GM21447 (cell line): ENCODE measurements around the gene YPEL4.

Source experiments
- ATAC-seq: cut with Tn5 transposase; IDR thresholded peaks from one replicate; pipeline ENCODE4 v1.9.1; 2021; ENCODE audit not compliant: unreplicated experiment

The YPEL4 gene

DNA sequence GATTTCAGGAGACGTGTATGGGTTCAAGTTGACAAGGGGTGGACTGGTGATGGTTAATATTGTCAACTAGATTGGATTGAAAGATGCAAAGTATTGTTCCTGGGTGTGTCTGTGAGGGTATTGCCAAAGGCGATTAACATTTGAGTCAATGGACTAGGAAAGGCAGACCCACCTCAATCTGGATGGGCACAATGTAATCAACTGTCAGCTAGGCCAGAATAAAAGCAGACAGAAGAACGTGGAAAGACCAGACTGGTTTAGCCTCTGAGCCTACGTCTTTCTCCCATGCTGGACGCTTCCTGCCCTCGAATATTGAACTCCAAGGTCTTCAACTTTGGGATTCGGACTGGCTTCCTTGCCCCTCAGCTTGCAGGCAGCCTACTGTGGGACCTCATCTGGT lies 1.7 kb upstream of the YPEL4 start:
- ATAC-seq: no peak

DNA sequence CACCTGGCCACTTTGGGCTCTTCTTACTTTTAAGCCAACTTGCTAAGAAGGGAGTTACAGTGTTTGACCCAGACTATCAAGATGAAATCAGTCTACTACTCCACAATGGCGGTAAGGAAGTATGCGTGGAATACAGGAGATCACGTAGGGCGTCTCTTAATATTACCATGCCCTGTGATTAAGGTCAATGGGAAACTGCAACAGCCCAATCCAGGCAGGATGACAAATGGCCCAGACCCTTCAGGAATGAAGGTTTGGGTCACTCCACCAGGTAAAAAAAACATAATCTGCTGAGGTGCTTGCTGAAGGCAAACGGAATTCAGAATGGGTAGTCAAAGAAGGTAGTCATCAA lies 1.0 kb upstream of the YPEL4 start:
- no peak for ATAC-seq

DNA sequence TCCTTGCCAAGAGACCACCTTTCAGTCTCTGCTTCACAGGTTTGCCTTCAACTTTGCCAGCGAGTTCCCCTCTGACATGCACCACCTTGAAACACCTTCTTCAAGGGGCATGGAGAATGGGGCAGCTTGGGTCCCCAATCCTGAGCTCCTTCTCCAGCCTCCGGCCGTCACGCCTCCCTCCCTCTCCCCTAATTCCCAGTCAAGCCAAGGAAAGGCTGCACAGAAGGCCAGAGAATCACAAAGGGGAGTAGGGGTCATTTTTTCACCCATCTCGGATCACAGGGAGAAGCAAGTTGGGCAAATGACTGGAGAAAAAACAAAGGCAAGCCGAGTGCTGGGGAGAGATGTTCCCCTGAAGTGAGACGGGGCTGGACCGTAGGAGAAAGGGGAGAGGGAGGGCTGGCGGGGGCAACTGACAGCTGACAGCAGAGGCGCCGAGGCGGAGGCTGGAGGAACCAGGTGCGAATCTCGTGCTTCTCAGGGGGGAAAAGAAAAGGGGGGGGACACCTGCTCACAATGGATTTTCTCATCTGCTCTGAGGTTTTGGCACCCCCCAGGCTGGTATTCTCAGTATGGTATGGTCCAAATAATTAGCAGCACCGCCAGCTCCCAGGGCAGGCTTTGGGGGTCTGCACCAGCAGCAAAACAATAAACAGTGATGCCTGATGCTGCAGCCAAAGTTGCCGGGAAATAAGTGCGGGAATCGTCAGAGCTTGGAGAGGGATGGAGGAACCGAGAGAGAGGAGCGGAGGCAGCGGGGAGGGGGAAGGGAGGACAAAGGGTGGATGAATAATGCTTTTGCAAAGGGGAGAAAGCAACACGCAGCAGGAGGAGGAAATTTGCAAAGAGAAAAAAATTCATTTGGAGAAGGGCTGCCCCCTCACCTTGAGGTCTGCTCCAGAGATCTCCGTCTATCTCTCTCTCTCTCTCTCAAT lies 644 bp downstream of the YPEL4 start:
- no peak for ATAC-seq

DNA sequence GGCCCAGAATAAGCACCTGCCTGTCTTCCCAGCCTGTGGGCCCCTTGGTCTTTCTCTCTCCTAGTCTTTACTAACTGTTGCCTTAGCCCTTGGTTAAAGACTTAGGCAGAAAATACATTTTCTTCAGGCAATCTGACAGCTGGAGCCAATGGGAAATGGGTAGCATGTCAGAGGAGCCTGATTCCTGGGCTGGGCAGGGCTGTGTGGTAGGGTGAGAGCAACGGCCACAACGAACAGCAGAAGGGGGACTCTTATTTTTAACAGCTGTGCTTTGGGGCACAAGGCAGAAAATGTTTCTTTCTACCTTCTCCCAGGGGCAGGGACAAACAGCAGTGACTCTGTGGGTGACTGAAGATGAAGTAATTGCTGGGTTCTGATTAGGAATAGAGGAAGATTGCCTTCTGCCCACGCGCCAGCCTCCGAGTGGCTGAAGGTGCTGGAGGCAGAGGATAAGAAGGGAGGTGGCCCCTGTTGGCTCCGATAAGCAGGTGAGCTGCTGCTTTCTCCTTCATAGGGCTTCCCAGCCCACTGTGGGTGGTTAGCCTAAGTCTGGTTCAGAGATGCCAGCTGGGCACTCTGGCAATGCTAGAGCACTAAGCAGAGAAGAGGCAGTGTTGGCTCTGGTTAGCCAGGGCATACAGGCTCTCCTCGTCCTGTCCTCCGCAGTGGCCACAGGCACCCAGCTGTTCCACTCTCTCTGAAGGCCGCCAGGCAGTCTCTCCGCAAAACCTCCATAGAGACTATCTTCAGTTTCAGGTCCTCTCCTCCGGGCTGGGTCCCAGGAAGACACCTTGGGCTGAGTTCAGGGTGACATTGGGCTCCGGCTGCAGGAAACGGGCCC lies 1.5 kb downstream of the YPEL4 start:
- ATAC-seq: peak; percentile 28

DNA sequence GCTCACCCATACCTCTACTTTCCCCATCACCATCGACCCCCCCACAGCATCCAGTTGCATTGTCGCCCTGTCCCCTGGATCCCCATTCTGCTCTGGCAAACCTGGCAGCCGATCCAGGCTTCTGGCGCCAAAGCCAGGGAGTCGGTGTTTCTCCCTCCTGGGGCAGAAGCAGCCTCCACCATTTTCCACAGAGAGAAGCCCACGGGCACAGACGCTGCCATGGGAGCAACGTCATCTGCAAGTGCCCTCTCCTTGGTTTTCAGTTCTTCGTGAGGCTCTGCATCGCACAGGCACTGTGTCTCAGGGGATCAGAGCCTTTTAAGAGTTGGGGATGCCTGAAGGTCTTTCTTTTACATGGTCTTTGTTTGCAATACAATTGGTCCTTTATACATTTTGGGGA lies 2.3 kb downstream of the YPEL4 start:
- ATAC-seq: no peak

DNA sequence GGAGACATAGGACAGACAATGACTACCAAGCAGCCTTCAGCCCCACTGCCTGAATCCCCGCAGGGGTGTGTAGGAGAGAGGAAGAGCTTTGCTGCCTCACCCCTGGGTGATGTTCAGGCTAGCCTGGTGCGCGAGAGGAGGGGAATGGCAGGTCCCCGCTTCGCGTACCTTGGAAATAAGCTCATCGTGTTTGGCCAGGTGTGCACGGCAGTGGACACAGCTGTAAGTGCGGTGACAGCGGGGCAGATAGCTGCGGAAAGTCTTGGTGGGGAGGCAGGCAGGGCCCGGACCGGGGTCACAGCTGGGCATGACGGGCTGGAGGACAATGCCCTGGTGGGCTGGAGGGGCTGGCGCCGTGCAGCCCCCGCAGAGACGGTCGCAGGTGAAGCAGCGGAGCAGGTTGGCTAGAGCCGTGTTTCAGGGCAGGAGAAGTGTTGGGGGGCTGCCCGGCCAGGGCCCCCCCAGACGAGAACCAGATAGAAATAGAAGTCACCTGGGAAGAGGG lies 2.9 kb downstream of the YPEL4 start:
- ATAC-seq: no peak

DNA sequence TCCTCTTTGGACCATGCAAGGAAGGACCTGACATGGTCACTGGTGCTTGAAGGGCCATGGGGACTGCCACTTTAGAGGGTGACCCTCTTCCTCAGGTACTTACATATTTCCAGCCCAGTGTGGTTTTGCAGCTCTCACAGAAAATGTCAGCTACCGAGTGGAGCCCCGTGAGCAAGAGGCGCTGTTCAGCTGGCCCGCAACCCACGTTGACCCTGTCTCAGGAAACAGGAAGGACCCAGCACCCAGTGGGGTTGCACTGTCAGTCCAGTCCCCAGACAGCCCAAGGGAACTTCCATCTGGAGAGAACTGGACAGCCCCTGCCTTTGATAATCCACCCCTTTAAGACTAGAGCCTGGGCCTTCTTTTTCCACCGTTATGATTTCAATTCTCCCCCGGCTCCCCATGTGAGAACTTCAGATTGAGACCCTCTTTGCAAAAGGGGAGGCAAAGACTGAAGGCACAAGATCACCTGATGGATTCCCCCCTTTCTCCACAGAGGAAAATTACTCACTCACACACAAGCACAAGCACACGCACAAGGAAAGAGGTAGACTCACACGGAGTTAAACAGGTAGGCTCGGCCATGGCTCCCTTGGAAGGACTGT lies 3.4 kb downstream of the YPEL4 start:
- ATAC-seq: peak; percentile 39

DNA sequence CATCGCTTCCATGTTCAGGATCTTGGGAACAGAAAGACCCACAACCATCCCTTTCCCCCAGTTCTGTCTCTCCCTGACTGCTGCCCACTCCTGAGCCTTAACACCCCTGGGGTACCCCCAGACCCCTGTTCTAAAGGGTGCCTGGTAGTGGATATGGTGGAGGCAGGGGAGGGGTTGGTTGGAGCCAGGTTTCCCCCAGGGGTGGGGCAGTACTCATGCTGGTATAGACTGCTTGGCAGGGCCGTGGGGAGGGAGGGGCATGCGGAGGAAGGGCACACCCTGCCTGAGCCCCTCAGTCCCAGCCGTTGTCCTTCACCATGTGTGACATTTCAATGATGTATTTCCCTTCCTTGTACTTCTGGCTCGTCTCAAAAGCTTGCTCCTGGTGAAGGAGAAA lies 4.0 kb downstream of the YPEL4 start:
- no peak for ATAC-seq

DNA sequence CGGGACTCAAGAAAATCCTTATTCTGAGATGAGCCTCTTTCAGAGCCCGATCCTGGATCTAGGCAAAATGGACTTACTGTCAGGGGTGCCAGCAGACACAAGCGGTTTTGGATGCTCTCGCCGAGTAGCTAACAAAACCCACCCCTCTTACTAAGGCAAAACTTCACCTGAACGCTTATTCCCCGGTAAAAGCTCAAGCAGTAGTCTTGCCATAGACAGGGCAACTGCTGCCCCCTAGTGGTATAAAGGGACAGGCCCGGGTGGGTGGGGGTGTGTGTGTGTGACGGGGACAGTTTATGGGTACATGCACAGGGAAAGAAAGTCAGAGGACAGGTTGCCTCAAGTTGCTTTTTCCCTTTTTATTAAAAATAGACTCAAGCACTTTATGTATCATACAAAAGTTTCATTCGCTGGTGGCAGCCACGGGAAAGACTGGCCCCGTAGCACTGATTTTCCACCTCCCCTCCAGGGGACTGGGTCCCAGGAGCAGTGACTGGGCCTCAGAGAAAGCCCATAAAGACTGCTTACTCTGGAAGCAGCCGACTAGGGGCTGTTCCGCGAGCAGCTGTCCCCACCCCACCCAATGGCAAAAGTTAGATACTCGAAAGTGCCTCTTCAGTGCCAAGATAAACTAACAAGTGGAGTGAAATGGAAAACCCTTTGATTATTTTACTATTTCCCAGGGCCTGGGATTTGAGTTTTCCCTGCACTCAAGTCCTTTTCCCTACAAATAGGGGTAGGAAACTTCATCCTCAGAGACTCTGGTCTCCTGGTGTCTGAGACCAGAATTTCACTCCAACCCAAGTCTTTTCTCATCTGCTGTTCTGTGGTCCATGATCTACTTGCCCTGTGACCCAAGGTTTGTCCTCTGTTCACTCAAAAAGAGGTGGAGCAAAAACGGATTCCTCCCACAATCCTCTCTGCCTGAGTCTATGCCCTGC lies 4.7 kb downstream of the YPEL4 start:
- ATAC-seq: peak; percentile 33

DNA sequence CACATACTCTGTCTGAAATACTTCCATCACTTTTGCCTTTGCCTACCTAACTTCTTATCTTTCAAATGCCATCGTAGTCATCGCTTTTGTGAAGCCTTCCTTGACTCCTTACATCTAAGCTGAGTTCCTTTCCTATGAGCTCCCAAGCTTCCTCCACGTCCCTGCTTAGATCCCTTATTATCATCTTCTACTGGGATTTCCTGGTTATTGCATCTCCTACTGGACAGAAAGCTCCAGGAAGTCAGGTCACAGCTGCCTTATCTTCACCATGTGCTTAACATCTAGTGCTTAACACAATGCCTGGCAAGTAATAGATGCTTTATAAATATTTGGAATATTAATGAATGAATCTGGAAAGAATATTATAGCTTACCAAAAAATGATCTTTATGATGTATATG lies 5.9 kb downstream of the YPEL4 start:
- ATAC-seq: no peak

DNA sequence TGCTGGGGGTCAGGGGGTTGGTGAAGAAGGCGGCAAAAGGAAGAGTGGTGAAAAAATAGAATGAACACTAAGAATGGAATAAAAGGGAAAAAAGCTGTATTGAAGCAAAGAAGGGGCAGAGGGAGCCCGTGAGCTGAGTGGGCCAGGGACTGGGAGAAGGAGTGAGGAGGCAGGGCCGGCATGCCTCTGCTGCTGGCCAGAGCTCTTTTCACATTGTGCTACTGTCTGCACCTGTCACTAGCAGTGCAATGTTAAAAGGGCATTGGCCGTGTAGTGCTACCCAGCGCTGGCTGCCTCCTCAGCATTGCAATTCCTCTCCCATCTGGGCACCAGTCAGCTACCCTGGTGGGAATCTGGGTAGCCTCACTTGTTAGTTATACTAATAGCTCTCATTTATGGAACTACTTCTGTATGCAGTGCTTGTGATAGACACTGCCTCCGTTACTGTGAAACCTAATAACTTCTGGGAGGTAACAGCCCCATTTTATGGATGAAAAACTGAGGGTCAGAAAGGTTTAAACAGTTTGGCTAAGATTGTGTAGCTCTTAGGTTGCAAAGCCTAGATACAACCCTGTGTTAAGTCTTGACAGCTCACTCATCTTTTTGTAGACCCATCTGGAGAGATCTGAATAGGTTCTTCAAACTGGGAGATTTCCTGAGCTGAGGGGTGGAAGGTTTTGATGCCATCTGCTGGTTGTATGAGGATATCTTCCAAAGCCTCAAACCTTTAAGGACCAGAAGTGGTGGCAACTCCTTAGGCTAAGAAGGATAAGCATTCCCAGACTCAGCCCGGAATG lies 8.5 kb downstream of the YPEL4 start:
- no peak for ATAC-seq

DNA sequence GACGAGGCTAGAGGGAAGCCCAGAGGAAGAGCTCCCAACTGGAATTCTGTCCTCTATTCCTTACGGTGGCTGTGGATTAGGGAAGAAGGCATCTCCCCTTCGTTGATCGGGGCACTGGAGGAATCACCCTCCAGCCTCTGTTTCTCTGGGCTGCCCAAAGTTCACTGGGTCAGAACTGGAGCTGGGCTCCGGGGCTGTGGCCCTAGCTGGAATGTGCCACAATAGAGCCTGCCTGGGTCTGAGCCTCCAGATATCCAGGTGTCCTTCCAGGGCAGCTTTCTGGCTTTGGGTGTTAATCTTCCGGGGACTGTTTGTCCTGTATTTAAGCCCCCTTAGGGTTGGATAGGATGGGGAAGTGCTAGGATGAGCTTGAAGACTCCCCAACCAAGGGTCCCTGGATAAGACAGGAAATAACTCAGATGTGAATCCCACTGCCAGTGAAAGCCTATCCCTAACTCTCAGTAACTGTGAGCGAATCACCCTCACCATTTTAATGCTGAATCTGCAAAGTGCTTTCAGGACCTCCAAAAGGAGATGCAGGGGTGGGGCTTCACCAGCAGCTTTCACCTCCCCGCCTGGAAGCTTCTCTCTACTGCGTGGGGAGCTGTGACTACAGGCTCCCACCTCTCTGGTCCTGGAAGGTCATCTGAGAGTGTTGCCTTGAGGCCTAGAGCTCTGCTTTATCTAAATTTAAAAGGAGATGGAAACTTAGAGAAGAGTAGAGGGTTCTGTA lies 9.5 kb downstream of the YPEL4 start:
- ATAC-seq: no peak

DNA sequence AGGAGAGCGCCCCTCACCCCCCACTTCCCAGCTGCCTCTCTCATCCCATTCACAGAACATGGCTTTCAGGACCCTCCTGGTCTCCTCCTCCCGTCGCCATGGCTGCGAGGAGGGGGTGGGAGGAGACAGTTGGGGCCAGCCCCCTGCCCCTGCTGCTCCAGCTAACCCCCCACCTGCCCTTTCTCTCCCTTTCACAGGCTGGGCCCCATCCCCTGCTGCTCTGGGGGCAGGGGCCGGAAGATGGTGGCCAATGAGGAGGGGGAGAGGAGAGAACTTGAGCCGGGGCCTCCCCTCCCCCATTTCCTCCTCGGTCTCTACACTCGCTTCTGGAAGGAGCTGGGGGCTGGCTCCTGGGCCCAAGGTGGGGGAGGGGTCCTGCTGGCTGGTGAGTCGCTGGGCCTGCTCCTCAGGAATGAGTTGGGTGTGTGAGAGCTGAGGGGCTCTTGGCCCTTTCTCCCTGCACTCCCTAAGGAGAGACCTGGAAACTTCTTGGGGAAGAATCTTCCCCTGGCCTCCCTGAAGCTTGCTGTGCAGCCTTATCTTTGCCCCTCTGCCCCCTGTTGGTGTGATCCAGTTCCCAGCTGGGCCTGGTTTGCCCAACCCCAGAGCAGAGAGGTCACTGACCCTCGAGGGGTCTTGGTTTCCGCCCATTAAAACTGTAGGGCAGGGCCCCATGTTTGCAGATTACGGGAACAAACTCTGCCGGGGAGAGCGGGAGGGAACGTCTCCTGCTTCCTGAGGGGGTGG lies 10.2 kb downstream of the YPEL4 start:
- no peak for ATAC-seq

DNA sequence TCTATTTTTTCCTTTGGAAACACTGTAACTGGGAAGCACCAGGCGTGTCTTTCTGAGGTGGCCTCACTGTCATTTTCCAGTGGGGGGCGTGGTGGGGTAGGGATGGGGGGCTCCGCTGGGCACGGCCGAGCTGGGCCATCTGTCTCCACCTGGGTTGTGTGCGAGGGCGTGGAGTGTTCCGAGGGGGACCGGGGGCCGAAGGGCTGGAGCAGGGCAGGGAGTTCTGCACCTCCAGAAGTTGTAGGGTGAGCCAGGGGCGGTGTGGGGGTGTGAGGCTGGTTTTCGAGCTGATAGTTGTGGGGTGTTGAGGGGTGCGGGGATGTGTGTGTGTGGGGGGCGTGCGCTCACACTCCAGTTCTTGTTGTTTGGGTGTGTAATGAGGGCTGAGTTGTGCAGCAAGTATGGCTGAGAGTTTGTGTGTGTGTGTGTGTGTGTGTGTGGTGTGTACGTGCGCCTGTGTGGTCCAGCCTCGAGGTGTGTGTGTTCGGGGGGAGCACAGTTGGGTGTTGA lies 10.8 kb downstream of the YPEL4 start:
- ATAC-seq: no peak

DNA sequence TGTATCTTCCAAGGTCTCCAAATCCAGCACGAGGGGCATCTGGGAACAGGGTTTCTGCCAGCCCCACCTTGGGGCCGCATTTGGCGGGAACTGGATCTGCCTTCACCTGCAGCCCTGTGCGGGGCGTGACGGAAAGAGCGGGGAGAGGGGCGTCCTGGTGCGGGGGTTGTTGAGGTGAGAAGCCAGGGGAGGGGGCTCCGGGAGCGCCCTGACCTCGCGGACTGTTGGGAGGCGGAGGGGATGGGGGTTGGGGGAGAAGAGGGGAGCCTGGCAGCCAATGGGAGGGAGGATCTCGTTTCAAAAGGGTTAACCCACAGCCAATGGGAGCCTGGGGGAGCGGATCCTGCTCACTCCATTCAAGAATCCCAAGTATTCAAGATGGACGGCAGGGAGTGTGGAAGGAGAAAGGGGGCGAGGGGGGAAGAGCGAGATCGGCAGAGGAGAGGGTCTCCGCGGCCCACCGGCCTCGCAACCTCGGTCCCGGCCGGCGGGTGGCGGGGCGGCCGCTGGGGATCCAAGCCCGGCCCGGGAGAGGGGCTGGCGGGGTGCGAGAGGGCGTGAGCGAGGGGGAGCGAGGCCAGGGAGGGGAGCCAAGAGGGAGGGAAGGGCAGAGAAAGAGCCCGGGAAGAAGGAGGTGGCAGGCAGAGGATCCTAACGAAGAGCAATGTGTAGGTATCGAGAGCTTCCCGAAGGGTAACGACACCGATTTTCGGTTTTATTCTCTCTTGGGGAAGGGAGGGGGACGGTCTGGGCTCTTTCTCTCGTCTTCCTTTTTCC lies 11.5 kb downstream of the YPEL4 start:
- ATAC-seq: peak; percentile 57

DNA sequence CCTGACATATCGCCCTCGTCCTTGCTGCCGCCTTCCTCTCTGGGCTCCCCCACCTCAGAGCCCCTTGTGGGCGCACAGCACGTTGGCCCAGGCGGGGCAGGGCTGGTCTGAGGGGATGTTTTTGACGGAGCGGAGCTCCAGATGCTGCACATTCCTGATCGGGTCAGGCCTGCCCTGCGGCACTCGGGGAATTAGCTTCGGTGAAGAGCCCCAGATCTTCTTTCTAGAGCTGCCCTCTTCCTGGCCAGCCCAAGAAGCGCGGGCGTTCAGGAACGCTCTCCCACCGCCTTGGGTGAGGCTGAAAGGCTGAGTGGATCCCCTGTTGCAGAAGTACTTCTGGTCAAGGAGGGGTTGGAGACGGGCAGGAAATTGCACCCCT lies 12.1 kb downstream of the YPEL4 start:
- ATAC-seq: no peak

DNA sequence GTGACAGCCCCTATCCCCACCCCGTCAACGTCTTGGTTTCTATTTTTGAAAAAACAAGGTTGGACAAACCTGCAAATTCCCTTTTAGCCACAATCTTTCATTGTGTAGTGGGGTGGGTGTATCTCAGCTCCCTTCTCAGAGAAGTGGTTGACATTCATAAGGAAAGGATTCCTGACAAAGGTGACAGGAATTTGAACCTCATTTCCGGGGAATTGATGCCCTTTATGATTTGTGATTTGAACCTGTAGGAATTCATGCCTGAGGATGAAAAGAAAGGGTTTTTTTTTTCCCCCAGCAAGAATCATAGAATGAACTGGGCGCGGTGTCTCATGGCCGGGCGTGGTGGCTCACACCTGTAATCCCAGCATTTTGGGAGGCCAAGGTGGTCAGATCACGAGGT lies 14.5 kb downstream of the YPEL4 start:
- no peak for ATAC-seq
